Mammary epithelial cell (primary cell): ENCODE data around the gene CPNE2.
A peak's percentile ranks its signal among the peaks of the same experiment; 100 is the strongest.

Source experiments
- CTCF ChIP-seq, 2 donors: IDR thresholded peaks in 1 of 2; conservative IDR thresholded peaks in 1 of 2; 2 replicates each; pipeline ENCODE4 v1.5.1; 2011 to 2012; ENCODE audit warnings: inconsistent platforms in 2 of 2, low read length in 2 of 2, mild to moderate bottlenecking in 2 of 2, control low read depth in 1 of 2, low read depth in 1 of 2; ENCODE audit not compliant: insufficient read depth in 1 of 2; ENCODE audit errors: extremely low read depth in 1 of 2
- EZH2 ChIP-seq: IDR thresholded peaks from 2 replicates; pipeline ENCODE4 v1.6.1; 2012; ENCODE audit warnings: low read length, inconsistent platforms, borderline replicate concordance

- peak in 1 of 2 donors; percentile 5 for TF ChIP-seq CTCF (conservative IDR thresholded peaks at IDR 0.05 in 1 of 2, IDR thresholded peaks at IDR 0.05 in 1 of 2; ENCODE audit: extremely low read depth in 1 of 2, insufficient read depth in 1 of 2, low read depth in 1 of 2, low read length in 2 of 2)
- TF ChIP-seq EZH2: no peak
Observed at GRCh38 chr16:57186872-57187854, 94.8 kb downstream of the CPNE2 start.
